Ascending aorta (tissue), 2 donors: ENCODE measurements around the gene TMPRSS2. TPM values are rescaled to one million over a fixed set of nuclear protein-coding genes. Genes with fewer than 3 reads are reported as not detected.
"Not testable (repeated sequence)": the region's sequence is repeated elsewhere in the genome, so short reads cannot be mapped to it uniquely, and the experiment has no call there.

Experiments used
- DNase-seq, 2 donors: peaks; one replicate each; pipeline ENCODE4 v3.0.0-alpha.2; 2019; ENCODE audit warnings: low spot score in 2 of 2
- H3K27ac ChIP-seq, 2 donors: fragments of 200-600 bp; sonication (generic); one replicate each; pipeline ENCODE4 v1.5.1; 2016 to 2017; ENCODE audit warnings: mild to moderate bottlenecking in 1 of 2
- H3K27me3 ChIP-seq: fragments of 200-600 bp; sonication (generic); one replicate; pipeline ENCODE4 v1.5.1; 2017
- H3K36me3 ChIP-seq, 2 donors: fragments of 200-600 bp; sonication (generic); one replicate each; pipeline ENCODE4 v1.5.1; 2016
- H3K4me1 ChIP-seq, 2 donors: fragments of 200-600 bp; sonication (generic); one replicate each; pipeline ENCODE4 v1.5.1; 2016 to 2017; ENCODE audit warnings: mild to moderate bottlenecking in 1 of 2
- H3K4me3 ChIP-seq, 2 donors: fragments of 200-600 bp; sonication (generic); one replicate each; pipeline ENCODE4 v1.5.1; 2016 to 2017; ENCODE audit warnings: mild to moderate bottlenecking in 1 of 2
- H3K9me3 ChIP-seq, 2 donors: fragments of 200-600 bp; sonication (generic); one replicate each; pipeline ENCODE4 v1.5.1; 2016
- intact Hi-C: fragments of 100-400 bp; cut with DNase I; formaldehyde crosslinking; loops from one replicate; pipeline ENCODE4 v1.15.1; 2023
- total RNA-seq: library from RNA; depleted of rRNA; stranded (reverse); fragments of >200 nt; gene quantifications from one replicate; pipeline ENCODE4 v1.1.0, GENCODE V29; 2016
- TF ChIP-seq, protein P1 (sequence below), 3 experiments: fragments of 200-600 bp in 2 of 3; fragments of 450-650 bp in 1 of 3; sonication (generic) in 2 of 3; IDR thresholded peaks; one replicate each; pipeline ENCODE4 v1.5.1; 2016 to 2019; ENCODE audit warnings: antibody characterized with exemption in 3 of 3, mild to moderate bottlenecking in 1 of 3, moderate library complexity in 1 of 3

Gene TMPRSS2
- total RNA-seq, 1 donor from 2014 or later, result not detected

- Histone ChIP-seq H3K27ac (no peak overlapping the region), H3K9me3 (no peaks in the 10 kb centered on the region), H3K36me3 (no peaks in the 10 kb centered on the region), H3K4me3 (no peak overlapping the region), H3K27me3 (no peaks in the 10 kb centered on the region), H3K4me1 (peaks cover 0 to 7% of the 10 kb centered on the region in 2 donors)
- TF ChIP-seq, protein P1, sequence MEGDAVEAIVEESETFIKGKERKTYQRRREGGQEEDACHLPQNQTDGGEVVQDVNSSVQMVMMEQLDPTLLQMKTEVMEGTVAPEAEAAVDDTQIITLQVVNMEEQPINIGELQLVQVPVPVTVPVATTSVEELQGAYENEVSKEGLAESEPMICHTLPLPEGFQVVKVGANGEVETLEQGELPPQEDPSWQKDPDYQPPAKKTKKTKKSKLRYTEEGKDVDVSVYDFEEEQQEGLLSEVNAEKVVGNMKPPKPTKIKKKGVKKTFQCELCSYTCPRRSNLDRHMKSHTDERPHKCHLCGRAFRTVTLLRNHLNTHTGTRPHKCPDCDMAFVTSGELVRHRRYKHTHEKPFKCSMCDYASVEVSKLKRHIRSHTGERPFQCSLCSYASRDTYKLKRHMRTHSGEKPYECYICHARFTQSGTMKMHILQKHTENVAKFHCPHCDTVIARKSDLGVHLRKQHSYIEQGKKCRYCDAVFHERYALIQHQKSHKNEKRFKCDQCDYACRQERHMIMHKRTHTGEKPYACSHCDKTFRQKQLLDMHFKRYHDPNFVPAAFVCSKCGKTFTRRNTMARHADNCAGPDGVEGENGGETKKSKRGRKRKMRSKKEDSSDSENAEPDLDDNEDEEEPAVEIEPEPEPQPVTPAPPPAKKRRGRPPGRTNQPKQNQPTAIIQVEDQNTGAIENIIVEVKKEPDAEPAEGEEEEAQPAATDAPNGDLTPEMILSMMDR (IDR thresholded peaks at IDR 0.05), result no peak
- intact Hi-C loops, result loop anchor here (5.0 to 10.0 kb wide), 5 partner anchors 138 to 1072 kb away; partner anchors contain the start of gene RSPH1
- DNase-seq, result no peak
These were observed 85.2 kb downstream of the TMPRSS2 start for GRCh38 chr21:41422546-41423304.

DNA sequence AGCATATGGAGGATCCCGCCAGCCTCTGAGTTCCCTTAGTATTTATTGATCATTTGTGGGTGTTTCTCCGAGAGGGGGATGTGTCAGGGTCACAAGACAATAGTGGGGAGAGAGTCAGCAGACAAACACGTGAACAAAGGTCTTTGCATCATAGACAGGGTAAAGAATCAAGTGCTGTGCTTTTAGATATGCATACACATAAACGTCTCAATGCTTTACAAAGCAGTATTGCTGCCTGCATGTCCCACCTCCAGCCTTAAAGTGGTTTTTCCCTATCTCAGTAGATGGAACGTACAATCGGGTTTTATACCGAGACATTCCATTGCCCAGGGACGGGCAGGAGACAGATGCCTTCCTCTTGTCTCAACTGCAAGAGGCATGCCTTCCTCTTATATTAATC lies 87.0 kb downstream of the TMPRSS2 start:
- H3K27ac ChIP-seq, result peak overlapping the region; percentile 83 to 88
- not testable (repeated sequence) for H3K4me1 ChIP-seq, H3K9me3 ChIP-seq, H3K36me3 ChIP-seq, DNase-seq, H3K27me3 ChIP-seq
- H3K4me3 ChIP-seq, result peak overlapping the region; percentile 79 to 82
- intact Hi-C loops, result loop anchor here (2.0 to 10.0 kb wide), 6 partner anchors 136 to 1074 kb away; partner anchors contain the start of gene RSPH1

- peak overlapping the region; percentile 83 to 88 for H3K27ac ChIP-seq
- intact Hi-C loops, result loop anchor here (2.0 to 10.0 kb wide), 6 partner anchors 135 to 1075 kb away; partner anchors contain the start of gene RSPH1
- H3K4me3 ChIP-seq, result peak overlapping the region; percentile 79 to 82
- H3K4me1 ChIP-seq, result no peaks in the 10 kb centered on the region
- no peaks in the 10 kb centered on the region for H3K9me3 ChIP-seq
- H3K27me3 ChIP-seq, result no peaks in the 10 kb centered on the region
- peak; percentile 53 to 93 for DNase-seq
- TF ChIP-seq, protein P1 (IDR thresholded peaks at IDR 0.05), result no peak
- no peaks in the 10 kb centered on the region for H3K36me3 ChIP-seq
These were observed 87.8 kb downstream of the TMPRSS2 start for GRCh38 chr21:41419921-41420862.

GRCh38 chr21:41418956-41419680 lies 88.8 kb downstream of the TMPRSS2 start:
- no peaks in the 10 kb centered on the region for H3K27me3 ChIP-seq
- H3K4me1 ChIP-seq, result no peaks in the 10 kb centered on the region
- H3K4me3 ChIP-seq, result no peak overlapping the region
- peak overlapping the region; percentile 83 to 88 for H3K27ac ChIP-seq
- H3K36me3 ChIP-seq, result no peaks in the 10 kb centered on the region
- intact Hi-C loops, result no loop called here
- DNase-seq, result no peak
- TF ChIP-seq, protein P1 (IDR thresholded peaks at IDR 0.05), result no peak
- H3K9me3 ChIP-seq, result no peaks in the 10 kb centered on the region

DNA sequence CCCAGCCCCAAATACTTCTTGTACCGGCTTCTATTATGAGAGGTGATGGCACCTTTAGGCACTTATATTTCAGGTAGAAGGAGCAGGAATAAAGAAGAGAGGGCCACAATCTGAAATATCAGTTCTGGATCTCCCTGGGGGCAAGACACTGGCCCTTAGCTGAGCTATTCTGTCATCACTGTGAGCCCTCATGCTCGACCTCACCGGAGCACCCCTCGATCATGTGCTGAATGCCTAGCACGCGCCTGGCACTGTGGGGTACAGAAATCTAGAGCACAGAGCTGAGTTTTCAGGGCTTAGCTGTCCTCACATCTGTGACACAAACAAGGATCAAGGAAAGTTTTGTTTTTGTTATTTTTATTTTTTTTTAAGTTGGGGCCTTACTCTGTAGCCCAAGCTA lies 89.6 kb downstream of the TMPRSS2 start:
- peak overlapping the region; percentile 83 to 88 for H3K27ac ChIP-seq
- H3K36me3 ChIP-seq, result no peaks in the 10 kb centered on the region
- H3K4me3 ChIP-seq, result no peak overlapping the region
- H3K27me3 ChIP-seq, result no peaks in the 10 kb centered on the region
- H3K9me3 ChIP-seq, result no peaks in the 10 kb centered on the region
- H3K4me1 ChIP-seq, result no peaks in the 10 kb centered on the region
- TF ChIP-seq, protein P1 (IDR thresholded peaks at IDR 0.05), result no peak
- DNase-seq, result no peak
- intact Hi-C loops, result no loop called here

- H3K27ac ChIP-seq, H3K27me3 ChIP-seq, H3K36me3 ChIP-seq, H3K9me3 ChIP-seq, intact Hi-C loops, H3K4me3 ChIP-seq, DNase-seq, H3K4me1 ChIP-seq: not testable (repeated sequence)
These were observed 90.5 kb downstream of the TMPRSS2 start for GRCh38 chr21:41417505-41417904.
